Measurements from ENCODE around the gene RBMS3.
A peak's percentile ranks its signal among the peaks of the same experiment; 100 is the strongest.
"Not testable (repeated sequence)": the region's sequence is repeated elsewhere in the genome, so short reads cannot be mapped to it uniquely, and the experiment has no call there.

The RBMS3 gene

DNA sequence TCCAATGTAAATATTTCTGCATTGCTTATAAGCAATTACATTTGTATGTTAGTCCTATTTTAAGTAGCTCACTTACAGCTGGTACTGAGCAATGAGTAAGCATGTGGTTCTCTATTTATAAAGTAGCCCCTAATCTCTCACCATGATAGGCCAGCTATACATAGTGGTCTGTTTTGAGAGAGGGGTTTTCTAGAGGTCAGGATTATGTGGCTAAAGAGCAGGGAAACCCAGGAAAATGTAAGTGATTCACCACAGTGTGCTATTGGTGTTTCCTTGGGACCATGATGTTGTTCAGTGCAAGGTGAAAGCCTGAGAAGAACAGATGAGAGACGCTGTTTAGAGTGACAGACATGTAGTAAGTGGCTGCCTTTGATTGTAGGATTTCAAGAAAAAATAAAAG, 26.4 kb downstream of the RBMS3 start:
- no peak for DNase-seq (ENCODE audit: insufficient read length, low spot score)
- FAIRE-seq = no peak

DNA sequence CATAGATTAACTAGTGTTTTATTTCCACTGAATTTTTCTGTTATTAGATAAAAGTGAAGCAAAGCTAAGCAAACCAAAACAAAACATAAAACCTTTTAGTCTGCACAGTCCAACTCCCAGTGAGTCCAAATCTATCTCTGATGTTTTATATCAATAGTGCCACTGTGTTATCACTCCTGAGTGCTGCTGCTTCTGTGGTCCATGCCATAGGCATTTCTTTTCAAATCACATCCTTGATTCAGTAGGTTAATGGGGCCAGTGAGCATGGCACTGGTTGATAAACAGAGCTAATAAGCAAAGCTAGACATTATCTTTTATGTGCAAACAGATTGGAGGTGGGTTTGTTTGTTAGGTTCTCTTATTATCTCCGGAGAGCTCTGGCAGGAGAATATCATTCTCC, 30.0 kb downstream of the RBMS3 start:
- FAIRE-seq (no peak), DNase-seq (ENCODE audit: insufficient read length, low spot score) (no peak)

DNA sequence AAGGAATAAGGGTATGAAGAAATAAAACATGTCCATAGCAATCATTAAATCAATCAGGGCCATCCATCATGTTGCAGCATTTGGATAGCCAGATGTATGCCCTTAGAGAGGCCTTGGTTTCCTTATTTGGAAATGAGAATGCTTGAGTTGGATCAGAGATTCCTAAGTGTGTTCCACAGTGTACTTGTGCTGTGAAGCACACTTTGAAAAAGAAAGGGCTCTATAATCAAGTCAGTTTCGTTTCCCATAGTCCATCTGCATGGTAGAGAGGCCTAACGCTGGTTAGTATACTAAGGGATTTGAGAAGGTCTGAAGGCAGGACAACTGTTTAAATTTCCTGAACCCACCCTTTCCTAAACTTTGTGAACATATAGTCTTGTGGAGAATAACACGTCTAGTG, 30.9 kb downstream of the RBMS3 start:
- FAIRE-seq (no peak), DNase-seq (ENCODE audit: insufficient read length, low spot score) (no peak)

DNA sequence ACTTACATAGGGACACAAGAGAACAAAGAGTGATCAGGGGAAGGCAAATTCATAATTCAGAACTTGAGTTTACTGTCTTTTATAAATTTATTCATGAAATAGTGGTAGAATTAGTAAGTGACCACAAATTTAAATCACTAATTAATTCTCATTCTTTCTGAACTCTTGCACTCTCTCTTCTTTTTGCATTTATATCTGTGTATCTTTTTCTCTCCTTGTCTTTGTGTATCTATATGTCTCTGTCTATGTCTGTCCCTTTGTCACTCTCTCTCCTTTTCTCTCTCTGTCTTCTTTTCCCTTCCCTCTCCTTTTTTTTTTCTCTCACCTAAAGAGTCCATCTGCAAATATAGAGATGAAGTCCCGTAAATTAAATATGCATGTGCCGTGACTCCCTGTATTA, 31.5 kb downstream of the RBMS3 start:
- DNase-seq (ENCODE audit: insufficient read length, low spot score) (no peak), FAIRE-seq (no peak)

DNA sequence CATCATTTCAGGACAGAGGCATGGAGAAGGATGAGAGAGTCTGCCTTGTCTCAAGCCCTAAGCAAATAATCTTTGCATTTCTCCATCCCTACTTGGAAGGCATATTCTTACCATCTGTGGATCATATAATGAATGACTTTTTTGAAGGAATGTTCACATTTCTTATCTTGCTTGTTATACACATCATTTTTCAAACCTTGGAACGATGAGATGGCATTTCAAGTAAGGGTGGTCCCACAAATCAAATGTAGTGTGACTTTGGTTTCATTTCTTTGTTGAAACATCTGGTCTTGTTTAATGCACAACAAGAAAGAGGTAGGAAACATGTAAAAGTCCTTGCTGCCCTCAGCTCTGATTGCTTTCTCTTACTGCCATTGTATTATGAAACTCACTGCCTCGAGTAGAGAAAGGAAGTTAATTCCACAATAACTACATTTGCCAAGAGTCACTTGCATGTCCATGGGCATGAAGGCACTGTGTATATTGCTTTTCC, 32.1 kb downstream of the RBMS3 start:
- FAIRE-seq = no peak
- DNase-seq (ENCODE audit: insufficient read length, low spot score) = no peak

DNA sequence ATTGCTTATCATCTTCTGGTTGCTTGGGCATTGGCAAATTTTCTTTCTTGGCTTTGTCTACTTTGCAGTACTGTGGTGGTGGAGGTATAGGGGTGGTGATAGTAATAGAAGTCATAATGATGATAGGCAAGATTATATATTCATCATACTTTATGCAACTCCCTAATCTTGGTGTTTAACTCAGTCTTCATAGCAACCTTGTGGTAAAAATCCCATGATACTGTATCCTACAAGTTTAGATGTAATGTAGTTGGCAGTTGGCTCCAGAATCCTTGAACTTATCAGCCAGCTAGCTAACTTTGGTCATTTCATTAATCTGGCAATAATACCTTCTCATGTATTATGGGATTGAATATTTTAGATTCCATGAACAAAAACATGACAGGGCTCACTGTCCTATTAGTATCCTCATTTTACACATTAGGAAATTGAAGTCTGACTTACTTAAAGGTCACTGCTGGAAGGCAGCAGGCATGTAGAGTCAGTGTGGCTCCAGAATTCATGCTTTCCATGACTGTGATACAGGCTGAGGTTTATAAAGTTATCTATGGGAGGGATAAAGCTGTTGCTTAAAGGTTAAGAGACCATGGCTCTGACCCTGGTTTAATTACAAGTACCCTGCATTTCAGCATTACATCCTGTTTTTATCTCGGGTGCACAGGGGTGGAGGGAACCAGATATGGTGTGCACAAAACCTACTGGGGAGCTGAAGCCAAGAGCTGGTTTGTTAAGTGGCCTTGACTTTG, 33.3 kb downstream of the RBMS3 start:
- no peak for FAIRE-seq
- no peak for DNase-seq (ENCODE audit: insufficient read length, low spot score)

DNA sequence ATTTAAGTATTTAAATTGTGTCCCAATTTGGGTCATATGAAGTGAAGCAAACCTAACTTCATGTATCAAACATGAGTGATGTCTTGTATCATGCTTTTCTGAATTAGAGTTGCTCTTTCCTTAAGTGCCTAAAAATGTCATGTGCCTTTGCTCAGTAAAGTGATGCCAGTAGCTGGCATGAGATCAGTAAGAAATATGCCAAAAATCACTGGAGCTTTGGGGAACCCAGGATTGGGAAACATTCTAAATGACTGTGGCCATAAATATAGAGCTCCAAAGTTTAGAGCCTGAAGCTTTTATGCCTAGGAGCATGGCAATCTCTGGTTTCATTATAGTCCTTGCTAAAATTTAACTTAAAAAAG, 33.8 kb downstream of the RBMS3 start:
- FAIRE-seq = no peak
- DNase-seq (ENCODE audit: insufficient read length, low spot score) = no peak

DNA sequence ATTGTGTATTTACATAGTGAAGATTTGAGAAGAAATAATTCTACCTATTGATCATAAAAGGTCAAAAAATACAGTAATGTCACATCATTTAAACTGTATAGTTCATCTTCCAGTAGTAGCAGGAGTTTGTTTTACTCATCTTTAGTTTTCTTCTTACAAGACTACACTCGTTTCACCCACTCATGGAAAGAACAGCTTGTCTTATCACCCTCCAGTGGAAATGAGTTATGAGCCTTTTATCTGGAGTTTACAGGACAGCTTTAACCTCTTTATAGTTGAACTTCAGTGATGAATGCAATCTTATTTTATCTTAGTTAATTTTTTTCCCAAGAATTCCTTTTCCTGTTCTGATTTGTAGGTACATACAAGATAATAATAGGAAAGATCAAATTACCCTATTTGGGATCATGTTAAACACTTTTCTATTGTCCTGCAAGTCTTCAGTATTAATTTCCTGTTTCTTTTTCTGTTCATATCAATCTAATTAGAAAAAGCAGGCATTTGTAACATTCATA, 36.8 kb downstream of the RBMS3 start:
- DNase-seq (ENCODE audit: insufficient read length, low spot score) = no peak
- no peak for FAIRE-seq

- no peak for DNase-seq (ENCODE audit: insufficient read length, low spot score)
- no peak for FAIRE-seq
Measured at GRCh38 chr3:29318251-29318650, 37.4 kb downstream of the RBMS3 start.

DNA sequence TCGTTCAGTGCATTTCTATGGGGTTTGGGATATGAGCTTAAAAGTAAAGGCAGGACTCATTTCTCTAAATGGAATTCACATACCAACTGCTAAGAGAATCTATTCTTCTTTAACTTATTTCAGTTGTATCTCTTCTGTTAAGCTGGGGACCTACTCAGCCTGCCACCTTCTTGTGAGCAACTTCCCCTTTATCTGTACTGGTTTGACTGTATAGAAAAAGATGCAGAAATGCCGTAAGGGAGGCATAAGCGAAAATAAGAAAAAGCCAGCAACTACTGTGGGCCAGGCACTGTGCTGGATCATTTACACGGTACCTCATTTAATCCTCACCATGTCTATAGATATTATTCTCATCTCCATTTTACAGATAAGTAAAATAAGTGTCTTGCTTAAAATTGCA, 38.4 kb downstream of the RBMS3 start:
- FAIRE-seq (no peak), DNase-seq (ENCODE audit: insufficient read length, low spot score) (no peak)

DNA sequence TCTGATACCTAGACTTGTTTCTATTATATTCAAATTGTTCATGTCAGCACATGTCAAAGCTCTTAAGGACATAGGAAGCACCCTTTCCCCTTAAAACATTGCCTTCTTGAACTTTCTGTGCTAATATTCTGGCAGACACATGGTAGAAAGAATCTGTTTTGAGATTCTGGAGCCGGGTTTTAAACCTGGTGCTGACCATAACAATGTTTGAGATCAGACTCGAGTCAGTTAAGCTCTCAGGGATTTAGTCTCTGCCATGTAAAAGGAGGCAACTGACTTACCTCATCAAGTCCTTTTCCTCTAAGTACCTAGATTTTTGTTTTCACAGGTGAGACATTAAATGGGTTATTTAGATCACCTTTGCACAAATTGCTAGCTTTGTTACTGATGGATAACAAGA, 38.9 kb downstream of the RBMS3 start:
- DNase-seq (ENCODE audit: insufficient read length, low spot score) (no peak), FAIRE-seq (no peak)

DNA sequence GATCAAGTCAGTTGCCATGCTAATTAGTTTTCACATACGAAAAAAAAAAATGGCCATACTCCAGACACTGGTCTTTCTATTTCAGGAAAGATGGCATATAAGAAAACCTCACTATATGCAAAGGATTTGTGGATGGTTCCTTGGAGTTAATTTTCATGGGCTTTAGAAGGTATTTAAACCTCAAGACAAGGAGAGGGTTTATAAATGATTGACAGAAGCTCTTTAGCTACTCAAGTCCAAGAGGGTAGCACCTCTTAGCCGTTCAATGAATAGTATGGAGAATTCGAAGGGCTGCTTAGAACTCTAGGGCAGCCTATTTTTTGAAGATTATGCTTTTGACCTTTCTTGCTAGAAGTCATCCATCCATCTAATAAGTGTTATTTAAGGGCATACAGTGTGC, 41.7 kb downstream of the RBMS3 start:
- no peak for DNase-seq (ENCODE audit: insufficient read length, low spot score)

GRCh38 chr3:29324180-29324651, 43.3 kb downstream of the RBMS3 start:
- FAIRE-seq = peak; percentile 95
- peak; percentile 14 for DNase-seq (ENCODE audit: insufficient read length, low spot score)

More for the DNA sequence above, 41.7 kb downstream of the RBMS3 start:
- no peak for FAIRE-seq

- DNase-seq (ENCODE audit: insufficient read length, low spot score); FAIRE-seq: not testable (repeated sequence)
Measured at GRCh38 chr3:29326540-29326939, 45.7 kb downstream of the RBMS3 start.

- DNase-seq (ENCODE audit: insufficient read length, low spot score) (no peak), FAIRE-seq (no peak)
Measured at GRCh38 chr3:29329986-29330890, 49.4 kb downstream of the RBMS3 start.

GRCh38 chr3:29331035-29331434, 50.2 kb downstream of the RBMS3 start:
- no peak for DNase-seq (ENCODE audit: insufficient read length, low spot score)
- FAIRE-seq = no peak

DNA sequence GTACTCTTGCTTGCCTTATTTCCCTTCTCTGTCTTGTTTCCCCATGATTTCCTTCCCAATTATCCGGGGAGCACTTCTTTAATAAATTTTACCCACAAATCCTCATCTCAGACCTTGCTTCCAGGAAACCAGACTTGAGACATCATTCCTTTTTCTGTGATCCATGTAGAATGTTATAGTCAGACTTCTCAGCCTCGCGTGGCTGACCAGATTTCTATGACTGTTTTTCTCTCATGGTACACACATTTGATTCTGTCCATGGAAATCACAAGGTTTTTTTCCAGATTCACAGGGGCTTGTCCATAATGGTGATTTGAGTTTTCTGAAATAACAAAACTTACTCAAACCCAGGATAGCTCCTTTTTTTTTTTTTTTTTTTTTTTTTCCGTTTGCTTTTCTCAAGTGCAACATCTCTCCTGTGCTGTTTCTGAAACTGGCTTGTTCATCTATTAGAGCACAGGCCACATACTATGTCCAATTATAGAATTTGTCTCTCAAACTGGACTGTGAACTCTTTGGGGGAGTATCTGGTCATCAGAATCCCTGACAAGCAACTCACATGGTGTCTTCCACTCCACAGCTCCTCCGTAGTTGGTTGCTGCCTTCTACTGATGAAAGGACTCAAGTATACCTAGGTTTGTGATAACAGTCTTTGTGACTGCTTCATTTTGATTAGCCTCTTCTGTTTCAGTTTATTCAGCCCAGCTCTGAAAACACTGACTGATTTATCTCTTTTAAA, 50.8 kb downstream of the RBMS3 start:
- DNase-seq (ENCODE audit: insufficient read length, low spot score) (no peak), FAIRE-seq (no peak)

GRCh38 chr3:29332195-29332637, 51.3 kb downstream of the RBMS3 start:
- no peak for FAIRE-seq
- DNase-seq (ENCODE audit: insufficient read length, low spot score) = no peak

GRCh38 chr3:29333576-29333975, 52.7 kb downstream of the RBMS3 start:
- FAIRE-seq (no peak), DNase-seq (ENCODE audit: insufficient read length, low spot score) (no peak)

DNA sequence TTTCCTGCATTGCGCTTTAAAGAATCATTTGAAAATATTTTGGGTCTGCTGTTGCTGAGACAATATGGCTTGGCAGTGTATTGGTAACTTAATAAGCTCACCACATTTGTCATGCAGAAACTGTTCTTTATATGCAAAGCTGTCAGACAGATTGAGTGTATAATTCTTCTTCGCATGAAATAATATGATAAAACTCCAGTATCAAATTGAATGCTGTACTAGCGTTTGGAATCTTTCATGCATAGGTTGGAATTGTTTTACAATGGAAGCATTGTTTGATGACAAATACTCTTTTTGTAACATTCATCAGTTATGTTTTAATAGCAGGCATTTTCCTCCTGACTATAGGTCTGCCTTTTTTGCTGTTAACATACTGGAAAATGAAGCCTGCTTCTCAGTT, 53.8 kb downstream of the RBMS3 start:
- no peak for DNase-seq (ENCODE audit: insufficient read length, low spot score)
- no peak for FAIRE-seq

DNA sequence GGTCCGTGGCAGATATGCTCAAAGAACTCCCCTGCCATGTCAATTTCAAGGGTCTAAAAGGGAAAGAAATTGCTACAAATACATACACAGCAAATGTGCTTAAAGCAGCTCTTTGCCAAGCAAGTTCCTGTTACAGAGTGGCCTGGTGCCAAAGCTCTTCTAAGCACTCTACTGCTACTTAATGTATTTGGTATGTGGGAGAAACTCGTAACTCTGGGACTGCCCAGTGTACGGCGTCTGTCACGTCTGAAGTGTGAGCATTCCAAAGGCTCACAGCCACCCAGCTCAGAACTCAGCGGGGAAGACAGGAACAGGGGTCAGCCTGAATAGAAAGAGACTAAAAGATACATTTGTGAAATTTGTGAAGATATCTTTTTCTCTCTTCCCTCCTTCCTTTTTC, 54.6 kb downstream of the RBMS3 start:
- no peak for FAIRE-seq
- DNase-seq (ENCODE audit: insufficient read length, low spot score) = no peak

Measured in GM19239 (cell line).